Measurements from ENCODE around the gene GASK1A.

Gene GASK1A

GRCh38 chr3:42984701-42985100, 5.6 kb downstream of the GASK1A start:
- no peak for TF ChIP-seq CTCF (IDR thresholded peaks at IDR 0.05)

DNA sequence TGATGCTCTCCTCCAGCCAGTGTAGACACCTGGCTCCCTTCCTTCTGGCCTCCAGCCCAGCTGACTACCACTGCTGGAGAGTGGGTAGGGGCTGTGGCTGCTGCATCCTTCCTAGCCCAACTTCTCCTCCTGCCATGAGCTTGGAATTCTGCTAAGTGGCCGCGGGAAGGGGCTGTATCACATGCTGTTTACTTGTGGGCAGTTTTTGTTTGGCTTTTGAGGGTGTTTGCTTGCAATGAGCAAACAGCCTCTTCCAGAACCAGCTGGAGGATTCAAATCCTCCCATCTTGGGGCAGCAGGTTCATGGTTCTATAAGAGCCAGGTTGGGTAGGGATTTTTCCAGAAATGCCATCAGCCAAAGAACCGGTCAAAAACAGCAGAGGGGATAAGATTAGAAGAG, 9.0 kb downstream of the GASK1A start:
- no peak for TF ChIP-seq CTCF (IDR thresholded peaks at IDR 0.05)

DNA sequence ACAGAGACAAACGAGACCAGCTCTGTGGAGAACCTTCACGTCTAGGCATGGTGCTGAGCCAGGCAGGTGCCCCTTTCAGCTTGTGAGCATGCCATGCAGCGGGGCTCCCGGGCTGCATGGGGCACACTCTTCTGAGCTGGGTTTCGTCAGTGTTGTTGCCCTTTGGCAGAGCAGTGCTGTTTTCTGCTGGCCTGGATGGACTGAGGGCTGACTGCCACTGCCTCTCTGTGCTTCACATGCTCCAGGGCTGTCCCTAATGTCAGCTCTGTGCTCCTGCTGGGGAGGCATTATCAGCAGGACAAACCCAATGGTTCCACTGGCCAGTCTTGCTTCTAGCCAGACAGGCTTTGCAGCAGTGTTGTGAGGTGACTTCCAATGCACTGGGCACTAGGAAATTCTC, 9.5 kb downstream of the GASK1A start:
- TF ChIP-seq CTCF (IDR thresholded peaks at IDR 0.05), result no peak

DNA sequence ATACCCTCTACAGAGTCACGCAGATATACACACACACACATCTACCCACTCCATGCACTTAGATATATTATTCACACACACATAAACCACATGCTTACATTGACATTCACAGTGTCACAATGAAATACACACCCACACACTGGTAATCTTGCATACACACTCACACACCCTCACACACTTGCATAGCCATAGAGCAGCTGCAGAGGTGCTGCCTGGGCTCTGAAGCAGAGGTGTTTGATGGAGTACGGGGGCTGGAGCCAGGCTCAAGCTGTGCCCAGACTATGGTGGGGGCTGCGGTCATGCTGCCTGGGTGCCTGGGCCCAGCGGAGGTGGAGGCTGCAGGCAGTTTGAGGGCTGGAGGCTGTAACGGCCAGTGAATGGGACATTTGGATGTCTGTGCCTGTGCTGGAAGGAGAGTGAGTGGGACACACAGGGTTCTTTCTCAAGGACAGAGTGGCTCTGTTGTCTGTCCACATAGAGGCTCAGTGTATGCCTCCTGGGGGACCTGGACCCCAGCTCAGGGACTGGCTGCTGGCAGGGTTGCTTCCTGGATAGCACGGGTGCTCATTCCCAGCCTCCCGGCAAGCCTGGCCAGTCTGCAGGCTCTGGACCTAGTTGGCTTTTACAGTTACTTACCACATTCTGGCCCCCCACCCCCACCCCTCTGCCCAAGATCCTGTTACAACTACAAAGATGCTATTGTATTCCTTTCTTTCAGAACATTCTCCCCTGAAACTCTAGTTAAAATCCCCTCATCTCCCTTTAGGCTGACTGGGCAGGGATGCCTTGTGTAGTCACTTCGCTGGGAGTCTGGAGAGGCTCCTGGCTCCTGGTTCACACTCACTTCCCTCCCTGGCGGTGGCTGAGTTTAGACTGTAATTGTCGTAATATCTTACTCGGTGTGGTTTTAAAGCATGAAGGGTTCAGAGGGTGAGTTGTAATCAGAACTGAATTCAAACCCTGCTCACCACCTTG, 12.5 kb downstream of the GASK1A start:
- TF ChIP-seq CTCF (IDR thresholded peaks at IDR 0.05), result no peak

DNA sequence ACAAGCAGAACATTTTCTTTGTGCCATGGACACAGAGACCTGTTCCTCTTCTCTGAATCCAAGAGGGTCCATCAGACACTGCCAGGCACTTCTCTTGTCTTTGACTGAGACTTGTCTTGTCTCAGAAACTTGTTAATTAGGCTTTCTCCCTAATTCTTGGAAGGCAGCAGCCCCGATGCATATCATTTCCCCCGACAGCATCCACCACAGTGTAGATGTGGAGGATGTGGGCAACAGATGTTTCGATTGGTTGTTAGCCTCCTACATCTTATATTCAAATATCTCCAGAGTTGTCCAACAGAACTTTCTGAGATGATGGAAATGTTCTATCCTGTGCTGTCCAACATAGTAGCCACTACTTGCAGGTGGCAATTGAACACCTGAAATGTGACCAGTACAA, 15.5 kb downstream of the GASK1A start:
- TF ChIP-seq CTCF (IDR thresholded peaks at IDR 0.05), result no peak

GRCh38 chr3:42996021-42996420, 16.9 kb downstream of the GASK1A start:
- TF ChIP-seq CTCF (IDR thresholded peaks at IDR 0.05), result no peak

- no peak for TF ChIP-seq CTCF (IDR thresholded peaks at IDR 0.05)
Measured at GRCh38 chr3:42996633-42997075, 17.5 kb downstream of the GASK1A start.
